Neural progenitor cell (in vitro differentiated cells): Measurements from ENCODE around the gene COL15A1. TPM values are rescaled to one million over a fixed set of nuclear protein-coding genes. Genes with fewer than 3 reads are reported as not detected.

Experiments
- DNase-seq: peaks from one replicate; pipeline ENCODE4 v3.0.0-alpha.2; 2016; ENCODE audit warnings: low spot score
- H2AFZ ChIP-seq: fragments of 200-600 bp; sonication (generic); replicated peaks from 2 replicates; pipeline ENCODE4 v1.6.1; 2016; ENCODE audit warnings: antibody characterized with exemption
- H3F3A ChIP-seq: fragments of 200-600 bp; sonication (generic); 2 replicates; pipeline ENCODE4 v1.6.1; 2016; ENCODE audit warnings: antibody characterized with exemption, low read depth
- H3K27ac ChIP-seq: fragments of 200-600 bp; sonication (generic); 2 replicates; pipeline ENCODE4 v1.5.1; 2016; ENCODE audit warnings: mild to moderate bottlenecking
- H3K27me3 ChIP-seq: fragments of 200-600 bp; sonication (generic); 2 replicates; pipeline ENCODE4 v1.6.1; 2016; ENCODE audit warnings: mild to moderate bottlenecking, moderate library complexity
- H3K36me3 ChIP-seq: fragments of 200-600 bp; sonication (generic); 2 replicates; pipeline ENCODE4 v1.5.1; 2016
- H3K4me1 ChIP-seq: fragments of 200-600 bp; sonication (generic); 2 replicates; pipeline ENCODE4 v1.6.1; 2016; ENCODE audit warnings: mixed run types
- H3K4me2 ChIP-seq: fragments of 200-600 bp; sonication (generic); 2 replicates; pipeline ENCODE4 v1.6.1; 2016
- H3K4me3 ChIP-seq: fragments of 200-600 bp; sonication (generic); 2 replicates; pipeline ENCODE4 v1.5.1; 2016
- H3K79me2 ChIP-seq: fragments of 200-600 bp; sonication (generic); 2 replicates; pipeline ENCODE4 v1.6.1; 2016; ENCODE audit warnings: low read depth
- H3K9ac ChIP-seq: fragments of 200-600 bp; sonication (generic); 2 replicates; pipeline ENCODE4 v1.6.1; 2016
- H3K9me3 ChIP-seq: fragments of 200-600 bp; sonication (generic); 2 replicates; pipeline ENCODE4 v1.5.1; 2016; ENCODE audit warnings: low read depth
- H4K20me1 ChIP-seq: fragments of 200-600 bp; sonication (generic); 2 replicates; pipeline ENCODE4 v1.6.1; 2016; ENCODE audit warnings: low read depth
- H3K27ac Mint-ChIP-seq: 3 replicates; pipeline ENCODE4 v1.8.0; 2021; ENCODE audit warnings: mixed read lengths
- H3K27me3 Mint-ChIP-seq: 2 replicates; pipeline ENCODE4 v1.8.0; 2022; ENCODE audit warnings: low read depth, mild to moderate bottlenecking, inconsistent platforms, moderate library complexity, mixed read lengths; ENCODE audit not compliant: insufficient read depth
- H3K36me3 Mint-ChIP-seq: 3 replicates; pipeline ENCODE4 v1.8.0; 2021; ENCODE audit warnings: mixed read lengths
- H3K4me1 Mint-ChIP-seq: 3 replicates; pipeline ENCODE4 v1.8.0; 2021; ENCODE audit warnings: mixed read lengths
- H3K4me3 Mint-ChIP-seq: 3 replicates; pipeline ENCODE4 v1.8.0; 2021; ENCODE audit warnings: mild to moderate bottlenecking, moderate library complexity, mixed read lengths
- H3K9me3 Mint-ChIP-seq: 3 replicates; pipeline ENCODE4 v1.8.0; 2020; ENCODE audit warnings: mixed read lengths
- CTCF ChIP-seq: fragments of 200-600 bp; sonication (generic); IDR thresholded peaks from 2 replicates; pipeline ENCODE4 v1.5.1; 2017; ENCODE audit warnings: antibody characterized with exemption, mild to moderate bottlenecking
- EZH2 ChIP-seq: fragments of 200-600 bp; sonication (generic); IDR thresholded peaks from 2 replicates; pipeline ENCODE4 v1.6.1; 2017; ENCODE audit warnings: antibody characterized with exemption, mild to moderate bottlenecking, moderate library complexity
- EZH2phosphoT487 ChIP-seq: fragments of 200-600 bp; sonication (generic); IDR thresholded peaks from 2 replicates; pipeline ENCODE4 v1.6.1; 2017; ENCODE audit warnings: antibody characterized with exemption
- total RNA-seq: library from RNA; depleted of rRNA; stranded (reverse); fragments of >200 nt; gene quantifications from 2 replicates; pipeline ENCODE4 v1.2.3, GENCODE V29; 2015; ENCODE audit warnings: low replicate concordance

COL15A1 gene
- total RNA-seq, 1 donor from 2014 or later, result 3.2 TPM

GRCh38 chr9:98944734-98945074, 997 bp downstream of the COL15A1 start:
- peaks cover 9% of the 10 kb centered on the region for H3K4me1 ChIP-seq
- H3K4me2 ChIP-seq, result peak overlapping the region; percentile 96
- peak overlapping the region; percentile 89 for H3K4me3 Mint-ChIP-seq
- DNase-seq, result no peak
- no peak overlapping the region for H2AFZ ChIP-seq
- H3K79me2 ChIP-seq, result no peaks in the 10 kb centered on the region
- H4K20me1 ChIP-seq, result no peaks in the 10 kb centered on the region
- no peaks in the 10 kb centered on the region for H3K36me3 Mint-ChIP-seq
- no peaks in the 10 kb centered on the region for H3K36me3 ChIP-seq
- H3K27ac ChIP-seq, result no peak overlapping the region
- peaks cover 10% of the 10 kb centered on the region for H3F3A ChIP-seq
- H3K9me3 Mint-ChIP-seq, result no peaks in the 10 kb centered on the region
- no peak overlapping the region for H3K27ac Mint-ChIP-seq
- H3K27me3 ChIP-seq, result peaks cover 67% of the 10 kb centered on the region
- H3K4me1 Mint-ChIP-seq, result peaks cover 5% of the 10 kb centered on the region
- TF ChIP-seq EZH2phosphoT487 (no peak), CTCF (no peak), EZH2 (no peak)
- peaks cover 60% of the 10 kb centered on the region for H3K27me3 Mint-ChIP-seq
- no peaks in the 10 kb centered on the region for H3K9me3 ChIP-seq
- H3K4me3 ChIP-seq, result peak overlapping the region; percentile 67
- no peak overlapping the region for H3K9ac ChIP-seq

- H3K27ac ChIP-seq, result no peak overlapping the region
- DNase-seq, result no peak
These were observed 5.9 kb downstream of the COL15A1 start for GRCh38 chr9:98949565-98949964.

GRCh38 chr9:98950262-98950661, 6.6 kb downstream of the COL15A1 start:
- Histone ChIP-seq H3K9me3 (no peaks in the 10 kb centered on the region), H3K27me3 (peaks cover 14% of the 10 kb centered on the region), H3K9ac (no peak overlapping the region), H3K36me3 (no peaks in the 10 kb centered on the region), H2AFZ (no peak overlapping the region), H3K79me2 (no peaks in the 10 kb centered on the region), H3K4me2 (no peak overlapping the region), H4K20me1 (no peaks in the 10 kb centered on the region), H3F3A (peaks cover 3% of the 10 kb centered on the region), H3K27ac (no peak overlapping the region), H3K4me1 (peaks cover 6% of the 10 kb centered on the region), H3K4me3 (no peak overlapping the region)
- no peak for TF ChIP-seq CTCF
- TF ChIP-seq EZH2, result no peak
- no peak for TF ChIP-seq EZH2phosphoT487
- Mint-ChIP-seq H3K27ac (no peak overlapping the region), H3K27me3 (peaks cover 17% of the 10 kb centered on the region), H3K4me3 (no peak overlapping the region), H3K36me3 (no peaks in the 10 kb centered on the region), H3K9me3 (no peaks in the 10 kb centered on the region), H3K4me1 (no peaks in the 10 kb centered on the region)
- no peak for DNase-seq

More at GRCh38 chr9:98949565-98949964, 5.9 kb downstream of the COL15A1 start:
- H4K20me1 ChIP-seq, result no peaks in the 10 kb centered on the region
- H3K9me3 ChIP-seq, result no peaks in the 10 kb centered on the region
- TF ChIP-seq CTCF, result no peak
- no peak for TF ChIP-seq EZH2phosphoT487
- no peak for TF ChIP-seq EZH2
- no peak overlapping the region for H3K4me3 ChIP-seq
- no peaks in the 10 kb centered on the region for H3K36me3 Mint-ChIP-seq
- H3K4me3 Mint-ChIP-seq, result no peak overlapping the region
- peaks cover 3% of the 10 kb centered on the region for H3F3A ChIP-seq
- H3K27me3 ChIP-seq, result peaks cover 21% of the 10 kb centered on the region
- no peaks in the 10 kb centered on the region for H3K79me2 ChIP-seq
- H3K27me3 Mint-ChIP-seq, result peaks cover 22% of the 10 kb centered on the region
- no peak overlapping the region for H3K9ac ChIP-seq
- peaks cover 3% of the 10 kb centered on the region for H3K4me1 Mint-ChIP-seq
- H2AFZ ChIP-seq, result no peak overlapping the region
- H3K36me3 ChIP-seq, result no peaks in the 10 kb centered on the region
- no peak overlapping the region for H3K4me2 ChIP-seq
- peaks cover 9% of the 10 kb centered on the region for H3K4me1 ChIP-seq
- H3K9me3 Mint-ChIP-seq, result no peaks in the 10 kb centered on the region
- H3K27ac Mint-ChIP-seq, result no peak overlapping the region
